Right lobe of liver (tissue), 6 donors: ENCODE measurements around the gene DSE. TPM values are rescaled to one million over a fixed set of nuclear protein-coding genes. Genes with fewer than 3 reads are reported as not detected.

Experiments
- ATAC-seq, 4 donors: fragments of 200-7000 bp; cut with Tn5 transposase; one replicate each; pipeline ENCODE4 v1.9.1; 2020; ENCODE audit warnings: mild to moderate bottlenecking in 4 of 4, moderate library complexity in 4 of 4
- DNase-seq, 3 donors: peaks; one replicate each; pipeline ENCODE4 v3.0.0-alpha.2; 2020
- H3K27ac ChIP-seq, 3 donors: fragments of 200-600 bp; one replicate each; pipeline ENCODE4 v1.8.0; 2022
- H3K27me3 ChIP-seq, 2 donors: fragments of 200-600 bp; one replicate each; pipeline ENCODE4 v1.8.0; 2022
- H3K36me3 ChIP-seq, 4 donors: fragments of 200-600 bp; sonication (generic) in 1 of 4; one replicate each; pipeline versions ENCODE4 v1.5.1 to v1.8.0; 2017 to 2022; ENCODE audit warnings: control low read depth in 1 of 4
- H3K4me1 ChIP-seq, 4 donors: fragments of 200-600 bp; sonication (generic) in 1 of 4; one replicate each; pipeline versions ENCODE4 v1.5.1 to v1.8.0; 2017 to 2022; ENCODE audit warnings: control low read depth in 1 of 4
- H3K4me3 ChIP-seq, 3 donors: fragments of 200-600 bp; one replicate each; pipeline ENCODE4 v1.8.0; 2022
- H3K9me3 ChIP-seq, 4 donors: fragments of 200-600 bp; sonication (generic) in 1 of 4; one replicate each; pipeline versions ENCODE4 v1.5.1 to v1.8.0; 2017 to 2022; ENCODE audit warnings: control low read depth in 1 of 4
- CTCF ChIP-seq, 4 donors: fragments of 200-600 bp in 3 of 4; fragments of 450-650 bp in 1 of 4; IDR thresholded peaks; one replicate each; pipeline versions ENCODE4 v1.5.1 to v1.8.0; 2016 to 2022; ENCODE audit warnings: antibody characterized with exemption in 4 of 4, mild to moderate bottlenecking in 2 of 4
- POLR2A ChIP-seq: fragments of 450-650 bp; IDR thresholded peaks from one replicate; pipeline ENCODE4 v1.6.1; 2017; ENCODE audit warnings: antibody characterized with exemption, mild to moderate bottlenecking
- WGBS: methylation state at CpG from one replicate; pipeline ENCODE4 v1.1.6; 2018; ENCODE audit warnings: low coverage, low lambda C conversion rate; ENCODE audit not compliant: insufficient coverage; ENCODE audit errors: missing lambda C conversion rate; 5-methylcytosine and 5-hydroxymethylcytosine counted together
- intact Hi-C, 2 donors: fragments of 100-400 bp; cut with DNase I; formaldehyde crosslinking; loops; one replicate each; pipeline versions ENCODE4 v1.11.2 to v1.14.1; 2022
- total RNA-seq, 6 experiments: library from RNA; depleted of rRNA in 2 of 6; stranded (reverse); fragments of >200 nt in 2 of 6; fragmentation: NEBNext Ultra II Directional in 3 of 6; extraction: Animal tissue kit (Norgen Biotek cat#: 25700) in 3 of 6; gene quantifications; one replicate each; pipeline versions ENCODE4 v1.1.0 to v1.2.4, GENCODE V29; 2016 to 2023
- donor health status: DM: no; HTN: yes; CAD: no.
- donor health status: DM: no; HTN: no; CAD: no.
- donor health status: DM: no; HTN: no; CAD: no.
- donor health status: DM: no; HTN: yes; CAD: no.
- donor health status: DM: no; HTN: yes; CAD: no.

DSE gene
- total RNA-seq, 6 experiments from 2014 or later, result 8.2 to 17.4 (median 12.2) TPM

GRCh38 chr6:116485559-116486184 is 114.9 kb downstream of the DSE start:
- Histone ChIP-seq H3K27me3 (no peaks in the 10 kb centered on the region), H3K27ac (no peak overlapping the region), H3K9me3 (no peaks in the 10 kb centered on the region), H3K4me1 (no peaks in the 10 kb centered on the region), H3K36me3 (no peaks in the 10 kb centered on the region), H3K4me3 (no peak overlapping the region)
- DNase-seq (no peak), ATAC-seq (no peak)
- TF ChIP-seq CTCF (IDR thresholded peaks at IDR 0.05), result no peak
- WGBS, result 71% methylated on average over 5 of the region's 5 CpGs
- intact Hi-C loops, result no loop called here

- DNase-seq, result no peak
- intact Hi-C loops, result no loop called here
- Histone ChIP-seq H3K4me3 (no peak overlapping the region), H3K27me3 (no peaks in the 10 kb centered on the region), H3K4me1 (no peaks in the 10 kb centered on the region), H3K36me3 (no peaks in the 10 kb centered on the region), H3K27ac (no peak overlapping the region), H3K9me3 (no peaks in the 10 kb centered on the region)
- TF ChIP-seq CTCF (IDR thresholded peaks at IDR 0.05) (no peak), POLR2A (no peak)
- WGBS, result 53% methylated on average over 1 of the region's 1 CpG
- no peak for ATAC-seq
Measured at GRCh38 chr6:116491610-116492330, 121.0 kb downstream of the DSE start.

- H3K36me3 ChIP-seq, result no peaks in the 10 kb centered on the region
- 54% methylated on average over 6 of the region's 6 CpGs for WGBS
- no peak overlapping the region for H3K4me3 ChIP-seq
- no peaks in the 10 kb centered on the region for H3K4me1 ChIP-seq
- no peak for DNase-seq
- H3K27ac ChIP-seq, result no peak overlapping the region
- intact Hi-C loops, result no loop called here
- no peaks in the 10 kb centered on the region for H3K9me3 ChIP-seq
- TF ChIP-seq CTCF (IDR thresholded peaks at IDR 0.05) (no peak), POLR2A (no peak)
- no peak for ATAC-seq
- H3K27me3 ChIP-seq, result no peaks in the 10 kb centered on the region
Measured at GRCh38 chr6:116492331-116493067, 121.8 kb downstream of the DSE start.

Other genes with a start within 250 kb of the DSE start
- 10 to 100 TPM in 1 of 6 experiments, under 1 TPM in 1, not detected in 4; 0.12 to 23.4 TPM for gene COL10A1, start 244.8 kb upstream of the DSE start, total RNA-seq
- gene TSPYL4, start 116.9 kb upstream of the DSE start, total RNA-seq, result 1 to 10 TPM; 2.7 to 8.5 (median 3.5) TPM
- 10 to 100 TPM; 29.1 to 70.4 (median 50.9) TPM for gene TSPYL1, start 91.0 kb upstream of the DSE start, total RNA-seq
- 1 to 10 TPM; 1.4 to 7.8 (median 3.5) TPM for gene CALHM6, start 90.4 kb downstream of the DSE start, total RNA-seq
- under 1 TPM; 0.06 to 0.49 (median 0.18) TPM for gene CALHM5, start 140.7 kb downstream of the DSE start, total RNA-seq
- under 1 TPM in 2 of 6 experiments, not detected in 4; 0.12 to 0.17 TPM for gene TRAPPC3L, start 174.7 kb downstream of the DSE start, total RNA-seq
- not detected for gene CALHM4, start 182.8 kb downstream of the DSE start, total RNA-seq
- 10 to 100 TPM; 14.8 to 22.1 (median 21.2) TPM for gene RWDD1, start 200.6 kb downstream of the DSE start, total RNA-seq
- under 1 TPM in 3 of 6 experiments, not detected in 3; 0.06 to 0.18 (median 0.16) TPM for gene RSPH4A, start 245.5 kb downstream of the DSE start, total RNA-seq